ENCODE data around the gene RAB11B. TPM values are rescaled to one million over a fixed set of nuclear protein-coding genes. Genes with fewer than 3 reads are reported as not detected.

Gene RAB11B
- total and polyA plus RNA-seq, 9 of the 15 experiments (the other 6 are each of a cell fraction or from before 2014, with no cell fraction given): 0.74 to 71.0 (median 13.8) TPM

DNA sequence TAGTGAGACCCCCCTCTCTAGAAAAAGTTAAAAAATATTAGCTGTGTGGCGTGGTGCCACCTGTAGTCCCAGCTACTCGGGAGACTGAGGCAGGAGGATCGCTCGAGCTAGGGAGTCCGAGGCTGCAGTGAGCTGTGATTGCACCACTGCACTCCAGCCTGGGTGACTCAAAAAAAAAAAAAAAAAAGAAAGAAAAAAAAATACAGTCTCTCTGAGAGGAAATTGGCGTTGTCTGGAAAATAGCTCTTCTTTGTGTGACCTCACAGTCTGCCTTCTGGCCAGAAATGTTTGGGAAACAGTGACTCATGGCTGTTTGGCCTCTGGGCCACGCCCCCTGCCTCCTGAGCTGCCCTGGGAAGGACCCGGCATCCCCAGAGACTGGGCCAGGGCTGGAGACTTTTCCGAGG lies 33.7 kb downstream of the RAB11B start (continued):
- TF ChIP-seq MED1 (CRISPR knock-in tag; IDR thresholded peaks at IDR 0.05; ENCODE audit: borderline replicate concordance) (no peak), ZNF507 (tag; conservative IDR thresholded peaks at IDR 0.05) (no peak), ZNF79 (CRISPR knock-in tag; IDR thresholded peaks at IDR 0.05; ENCODE audit: low read depth) (no peak), NCOA1 (IDR thresholded peaks at IDR 0.05; ENCODE audit: low read depth) (peak; percentile 47; the same call in 1 of the 2 replicates), ZBTB40 (IDR thresholded peaks at IDR 0.05) (0 out of 2 replicates have a peak, but pooled peaks have one; percentile 48), ZBTB40 (CRISPR knock-in tag; IDR thresholded peaks at IDR 0.05) (no peak), RCOR1 (IDR thresholded peaks at IDR 0.05; ENCODE audit: borderline replicate concordance in 1 of 2, low read depth in 2 of 2, low read length in 2 of 2) (peak in 1 of 2 experiments; percentile 50; a peak in 1 of 4 replicates), JUNB (CRISPR knock-in tag; conservative IDR thresholded peaks at IDR 0.05) (peak; percentile 48; the same call in 1 of the 2 replicates), MEF2A (IDR thresholded peaks at IDR 0.05; ENCODE audit: control insufficient read depth, low read depth, low read length) (no peak), KDM1A (IDR thresholded peaks at IDR 0.05) (no peak), SRF (CRISPR knock-in tag; IDR thresholded peaks at IDR 0.05) (no peak), ZKSCAN3 (CRISPR knock-in tag; IDR thresholded peaks at IDR 0.05) (no peak), ZNF609 (CRISPR knock-in tag; IDR thresholded peaks at IDR 0.05; ENCODE audit: borderline replicate concordance) (no peak)
- TF ChIP-seq, protein P1, sequence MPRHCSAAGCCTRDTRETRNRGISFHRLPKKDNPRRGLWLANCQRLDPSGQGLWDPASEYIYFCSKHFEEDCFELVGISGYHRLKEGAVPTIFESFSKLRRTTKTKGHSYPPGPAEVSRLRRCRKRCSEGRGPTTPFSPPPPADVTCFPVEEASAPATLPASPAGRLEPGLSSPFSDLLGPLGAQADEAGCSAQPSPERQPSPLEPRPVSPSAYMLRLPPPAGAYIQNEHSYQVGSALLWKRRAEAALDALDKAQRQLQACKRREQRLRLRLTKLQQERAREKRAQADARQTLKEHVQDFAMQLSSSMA (CRISPR knock-in tag; IDR thresholded peaks at IDR 0.05): no peak

All from K562 (cell line).